ENCODE data around the gene TSEN2. TPM values are rescaled to one million over a fixed set of nuclear protein-coding genes. Genes with fewer than 3 reads are reported as not detected.

Gene TSEN2
- polyA plus RNA-seq, 2 of the 4 experiments (the other 2 are of a cell fraction) = 24.9 to 33.1 TPM

GRCh38 chr3:12446298-12446697 is 38.0 kb upstream of the TSEN2 start:
- no peak for ATAC-seq
- Histone ChIP-seq H3K27ac (no peak overlapping the region), H3K4me1 (peaks cover 12% of the 10 kb centered on the region), H3K9me3 (no peaks in the 10 kb centered on the region), H3K4me2 (no peak overlapping the region), H3K4me3 (no peak overlapping the region)
- FAIRE-seq = no peak
- CTCF ChIA-PET = interaction anchor here (1.7 kb wide), 1 partner anchor 34 kb away, joined by 5 read pairs; no protein-coding TSS in a partner anchor
- no peak for TF ChIP-seq CEBPB (IDR thresholded peaks at IDR 0.05)
- TF ChIP-seq FOXS1 (CRISPR knock-in tag; IDR thresholded peaks at IDR 0.05) = no peak
- TF ChIP-seq MYC (IDR thresholded peaks at IDR 0.05; ENCODE audit: borderline replicate concordance, low read length) = no peak
- no peak for TF ChIP-seq MAZ (IDR thresholded peaks at IDR 0.05; ENCODE audit: borderline replicate concordance, low read depth, low read length)
- TF ChIP-seq RCOR1 (IDR thresholded peaks at IDR 0.05; ENCODE audit: low read depth, low read length) = no peak
- no peak for TF ChIP-seq MAFK (IDR thresholded peaks at IDR 0.05; ENCODE audit: partially characterized antibody)
- TF ChIP-seq HOXB13 (CRISPR knock-in tag; IDR thresholded peaks at IDR 0.05; ENCODE audit: low read depth) = no peak
- TF ChIP-seq HOXA7 (CRISPR knock-in tag; IDR thresholded peaks at IDR 0.05) = no peak
- no peak for TF ChIP-seq HES2 (IDR thresholded peaks at IDR 0.05)
- no peak for TF ChIP-seq CBX2 (IDR thresholded peaks at IDR 0.05; ENCODE audit: borderline replicate concordance, low read depth)
- TF ChIP-seq ELK1 (IDR thresholded peaks at IDR 0.05; ENCODE audit: low read depth, low read length) = no peak
- no peak for TF ChIP-seq BHLHE40 (IDR thresholded peaks at IDR 0.05; ENCODE audit: low read depth, low read length)
- TF ChIP-seq POLR2A (IDR thresholded peaks at IDR 0.05; ENCODE audit: low read length) = no peak
- no peak for TF ChIP-seq EP300 (IDR thresholded peaks at IDR 0.05)
- 78% methylated on average over 7 of the region's 7 CpGs for WGBS (ENCODE audit: missing lambda C conversion rate)
- POLR2A ChIA-PET = no interaction called here
- DNase-seq (ENCODE audit: low read depth in 1 of 2, low spot score in 1 of 2) = no peak

GRCh38 chr3:12447075-12447474 is 37.2 kb upstream of the TSEN2 start:
- DNase-seq (ENCODE audit: low read depth in 1 of 2, low spot score in 1 of 2) = no peak
- Histone ChIP-seq H3K9me3 (no peaks in the 10 kb centered on the region), H3K27ac (no peak overlapping the region), H3K4me2 (no peak overlapping the region), H3K4me3 (no peak overlapping the region), H3K4me1 (peaks cover 12% of the 10 kb centered on the region)
- no peak for ATAC-seq
- WGBS (ENCODE audit: missing lambda C conversion rate) = 91% methylated on average over 4 of the region's 4 CpGs
- no peak for FAIRE-seq
- ChIA-PET CTCF (interaction anchor here (1.2 to 1.7 kb wide), 2 partner anchors 33 to 311 kb away, joined by 3 to 5 read pairs; no protein-coding TSS in a partner anchor), POLR2A (no interaction called here)
- TF ChIP-seq E2F6 (IDR thresholded peaks at IDR 0.05; ENCODE audit: borderline replicate concordance, low read depth) (no peak), FOSL2 (IDR thresholded peaks at IDR 0.05) (no peak), FOSL2 (CRISPR knock-in tag; IDR thresholded peaks at IDR 0.05) (no peak), KDM5A (IDR thresholded peaks at IDR 0.05) (no peak), KDM1A (IDR thresholded peaks at IDR 0.05; ENCODE audit: low read depth) (no peak), RFX5 (IDR thresholded peaks at IDR 0.05) (no peak), ELK1 (IDR thresholded peaks at IDR 0.05; ENCODE audit: low read depth, low read length) (no peak), RNF2 (IDR thresholded peaks at IDR 0.05; ENCODE audit: borderline replicate concordance, low read depth) (no peak), ZSCAN20 (CRISPR knock-in tag; IDR thresholded peaks at IDR 0.05) (no peak), BCL3 (IDR thresholded peaks at IDR 0.05) (no peak), NPAS2 (CRISPR knock-in tag; IDR thresholded peaks at IDR 0.05; ENCODE audit: borderline replicate concordance) (no peak), HOXA7 (CRISPR knock-in tag; IDR thresholded peaks at IDR 0.05) (no peak), SMC3 (IDR thresholded peaks at IDR 0.05) (no peak), POLR2A (IDR thresholded peaks at IDR 0.05; ENCODE audit: low read length) (no peak), TFCP2L1 (CRISPR knock-in tag; IDR thresholded peaks at IDR 0.05) (no peak), CHD4 (IDR thresholded peaks at IDR 0.05; ENCODE audit: borderline replicate concordance) (no peak), PHF8 (IDR thresholded peaks at IDR 0.05; ENCODE audit: borderline replicate concordance, low read depth) (no peak), FOSB (CRISPR knock-in tag; IDR thresholded peaks at IDR 0.05) (no peak), ATOH8 (CRISPR knock-in tag; IDR thresholded peaks at IDR 0.05; ENCODE audit: low read depth) (no peak)
